ENCODE data around the gene TMEM170B.
"Not testable (repeated sequence)": the region's sequence is repeated elsewhere in the genome, so short reads cannot be mapped to it uniquely, and the experiment has no call there.

TMEM170B gene

GRCh38 chr6:11527274-11527870 is 10.2 kb upstream of the TMEM170B start:
- no peak for DNase-seq (ENCODE audit: low read depth in 3 of 3, low spot score in 1 of 3)

- DNase-seq (ENCODE audit: low read depth in 3 of 3, low spot score in 1 of 3) = no peak
These were observed 8.6 kb upstream of the TMEM170B start for GRCh38 chr6:11528996-11529395.

GRCh38 chr6:11532097-11532496 is 5.5 kb upstream of the TMEM170B start:
- DNase-seq (ENCODE audit: low read depth in 3 of 3, low spot score in 1 of 3) = no peak

GRCh38 chr6:11534561-11534960 is 3.0 kb upstream of the TMEM170B start:
- no peak for DNase-seq (ENCODE audit: low read depth in 3 of 3, low spot score in 1 of 3)

GRCh38 chr6:11535801-11536230 is 1.7 kb upstream of the TMEM170B start:
- DNase-seq (ENCODE audit: low read depth in 3 of 3, low spot score in 1 of 3) = no peak

GRCh38 chr6:11536795-11537194 is 754 bp upstream of the TMEM170B start:
- no peak for DNase-seq (ENCODE audit: low read depth in 3 of 3, low spot score in 1 of 3)

GRCh38 chr6:11538052-11538818 is 686 bp downstream of the TMEM170B start:
- peak in 1 of 3 donors; percentile 16 for DNase-seq (ENCODE audit: low read depth in 3 of 3, low spot score in 1 of 3)

- DNase-seq (ENCODE audit: low read depth in 3 of 3, low spot score in 1 of 3) = no peak
These were observed 1.4 kb downstream of the TMEM170B start for GRCh38 chr6:11538819-11539468.

GRCh38 chr6:11542863-11543262 is 5.3 kb downstream of the TMEM170B start:
- DNase-seq (ENCODE audit: low read depth in 3 of 3, low spot score in 1 of 3) = no peak

- no peak for DNase-seq (ENCODE audit: low read depth in 3 of 3, low spot score in 1 of 3)
These were observed 6.5 kb downstream of the TMEM170B start for GRCh38 chr6:11543919-11544518.

GRCh38 chr6:11547846-11548245 is 10.3 kb downstream of the TMEM170B start:
- not testable (repeated sequence) for DNase-seq (ENCODE audit: low read depth in 3 of 3, low spot score in 1 of 3)

GRCh38 chr6:11548578-11548977 is 11.0 kb downstream of the TMEM170B start:
- not testable (repeated sequence) for DNase-seq (ENCODE audit: low read depth in 3 of 3, low spot score in 1 of 3)

- no peak for DNase-seq (ENCODE audit: low read depth in 3 of 3, low spot score in 1 of 3)
These were observed 13.5 kb downstream of the TMEM170B start for GRCh38 chr6:11551053-11551452.

GRCh38 chr6:11552442-11552841 is 14.9 kb downstream of the TMEM170B start:
- DNase-seq (ENCODE audit: low read depth in 3 of 3, low spot score in 1 of 3) = no peak

GRCh38 chr6:11553824-11554223 is 16.3 kb downstream of the TMEM170B start:
- DNase-seq (ENCODE audit: low read depth in 3 of 3, low spot score in 1 of 3) = no peak

GRCh38 chr6:11556309-11556708 is 18.8 kb downstream of the TMEM170B start:
- DNase-seq (ENCODE audit: low read depth in 3 of 3, low spot score in 1 of 3) = no peak

- no peak for DNase-seq (ENCODE audit: low read depth in 3 of 3, low spot score in 1 of 3)
These were observed 26.2 kb downstream of the TMEM170B start for GRCh38 chr6:11563793-11564192.

GRCh38 chr6:11566609-11567008 is 29.1 kb downstream of the TMEM170B start:
- DNase-seq (ENCODE audit: low read depth in 3 of 3, low spot score in 1 of 3) = no peak

- no peak for DNase-seq (ENCODE audit: low read depth in 3 of 3, low spot score in 1 of 3)
These were observed 33.5 kb downstream of the TMEM170B start for GRCh38 chr6:11571073-11571472.

- DNase-seq (ENCODE audit: low read depth in 3 of 3, low spot score in 1 of 3) = peak in 1 of 3 donors; percentile 3
These were observed 38.0 kb downstream of the TMEM170B start for GRCh38 chr6:11575408-11576033.

- no peak for DNase-seq (ENCODE audit: low read depth in 3 of 3, low spot score in 1 of 3)
These were observed 43.3 kb downstream of the TMEM170B start for GRCh38 chr6:11580686-11581405.

Measured in stimulated activated CD4-positive, alpha-beta T cell treated with anti-CD3 and anti-CD28 coated beads, TNF-alpha, amount 100 ng/mL, for 1 hour (primary cell).